ENCODE data around the gene COL5A1. TPM values are rescaled to one million over a fixed set of nuclear protein-coding genes. Genes with fewer than 3 reads are reported as not detected.

The COL5A1 gene
- total RNA-seq, 1 donor: 188 TPM

GRCh38 chr9:134783699-134784039 lies 142.1 kb downstream of the COL5A1 start:
- TF ChIP-seq CTCF (IDR thresholded peaks at IDR 0.05; ENCODE audit: insufficient read depth, low read length): no peak
- no peak overlapping the region for H3K4me3 ChIP-seq (ENCODE audit: low read depth, low read length)
- DNase-seq (ENCODE audit: low read depth): peak; percentile 32

- DNase-seq (ENCODE audit: low read depth): no peak
- H3K4me3 ChIP-seq (ENCODE audit: low read depth, low read length): no peak overlapping the region
- no peak for TF ChIP-seq CTCF (IDR thresholded peaks at IDR 0.05; ENCODE audit: insufficient read depth, low read length)
Measured at GRCh38 chr9:134784577-134785305, 143.1 kb downstream of the COL5A1 start.

GRCh38 chr9:134785325-134786108 lies 143.9 kb downstream of the COL5A1 start:
- no peak for TF ChIP-seq CTCF (IDR thresholded peaks at IDR 0.05; ENCODE audit: insufficient read depth, low read length)
- no peak overlapping the region for H3K4me3 ChIP-seq (ENCODE audit: low read depth, low read length)
- peak; percentile 58 for DNase-seq (ENCODE audit: low read depth)

DNA sequence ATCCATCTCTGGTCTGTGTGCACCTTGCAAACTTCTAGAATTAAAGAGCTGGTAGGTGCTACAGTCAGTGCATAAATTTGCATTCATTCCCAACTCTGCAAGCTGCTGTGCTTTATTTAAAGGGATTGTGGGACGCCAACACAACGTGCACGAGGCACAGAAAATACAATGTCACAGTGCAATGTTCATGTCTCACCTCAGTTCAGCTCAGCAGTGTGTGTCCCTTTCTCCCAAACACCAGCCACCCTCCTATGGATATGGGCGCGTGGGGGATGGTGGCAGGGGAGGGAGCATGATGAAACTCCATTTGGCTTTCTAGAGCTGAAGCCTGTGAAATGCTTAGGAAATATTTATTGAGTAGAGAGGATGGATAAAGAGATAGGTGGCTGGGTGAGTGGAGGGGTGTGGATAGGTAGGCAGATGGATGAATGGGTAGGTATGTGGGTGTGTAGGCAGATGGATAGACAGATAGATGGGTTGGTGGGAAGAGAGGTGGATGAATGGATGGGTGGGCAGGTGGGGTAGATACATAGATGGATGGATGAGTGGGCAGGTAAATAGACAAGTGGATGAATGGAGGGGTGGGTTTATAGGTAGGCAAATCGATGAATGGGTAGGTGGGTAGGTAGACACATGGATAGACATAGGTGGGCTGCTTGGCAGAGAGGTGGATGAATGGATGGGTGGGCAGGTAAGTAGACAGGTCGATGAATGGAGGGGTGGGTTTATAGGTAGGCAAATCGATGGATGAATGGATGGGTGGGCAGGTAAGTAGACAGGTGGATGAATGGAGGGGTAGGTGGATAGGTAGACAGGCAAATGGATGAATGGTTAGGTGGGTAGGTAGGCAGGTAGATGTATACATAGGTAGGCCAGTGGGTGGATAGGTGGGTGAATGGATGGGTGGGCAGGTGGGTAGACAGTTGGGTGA lies 146.3 kb downstream of the COL5A1 start:
- no peak overlapping the region for H3K4me3 ChIP-seq (ENCODE audit: low read depth, low read length)
- TF ChIP-seq CTCF (IDR thresholded peaks at IDR 0.05; ENCODE audit: insufficient read depth, low read length): no peak
- DNase-seq (ENCODE audit: low read depth): no peak

- DNase-seq (ENCODE audit: low read depth): no peak
- no peak overlapping the region for H3K4me3 ChIP-seq (ENCODE audit: low read depth, low read length)
- TF ChIP-seq CTCF (IDR thresholded peaks at IDR 0.05; ENCODE audit: insufficient read depth, low read length): no peak
Measured at GRCh38 chr9:134789168-134789567, 147.6 kb downstream of the COL5A1 start.

GRCh38 chr9:134791009-134791408 lies 149.4 kb downstream of the COL5A1 start:
- no peak for TF ChIP-seq CTCF (IDR thresholded peaks at IDR 0.05; ENCODE audit: insufficient read depth, low read length)
- no peak for DNase-seq (ENCODE audit: low read depth)
- no peak overlapping the region for H3K4me3 ChIP-seq (ENCODE audit: low read depth, low read length)
